Stomach (tissue), 4 donors: ENCODE data around the gene HPCAL4.

Experiments used
- CTCF ChIP-seq, 7 experiments: fragments of 450-650 bp in 4 of 7; fragments of 200-600 bp in 3 of 7; sonication (generic) in 3 of 7; IDR thresholded peaks; one replicate each; pipeline ENCODE4 v1.5.1; 2016 to 2019; ENCODE audit warnings: antibody characterized with exemption in 7 of 7, control low read depth in 2 of 7, mild to moderate bottlenecking in 1 of 7
- EP300 ChIP-seq: sonication (generic); formaldehyde crosslinking; IDR thresholded peaks from one replicate; pipeline ENCODE4 v1.6.1; 2017; ENCODE audit warnings: antibody characterized with exemption
- POLR2A ChIP-seq, 4 donors: fragments of 450-650 bp; IDR thresholded peaks; one replicate each; pipeline ENCODE4 v1.6.1; 2016; ENCODE audit warnings: antibody characterized with exemption in 4 of 4, control low read depth in 2 of 4, mild to moderate bottlenecking in 1 of 4, moderate library complexity in 1 of 4
- POLR2AphosphoS5 ChIP-seq, 3 donors: sonication (generic); formaldehyde crosslinking; IDR thresholded peaks; one replicate each; pipeline ENCODE4 v1.6.1; 2016; ENCODE audit warnings: antibody characterized with exemption in 3 of 3

- no peak for TF ChIP-seq CTCF (IDR thresholded peaks at IDR 0.05)
- no peak for TF ChIP-seq EP300
- TF ChIP-seq POLR2AphosphoS5 (IDR thresholded peaks at IDR 0.05) = no peak
- TF ChIP-seq POLR2A (IDR thresholded peaks at IDR 0.05) = no peak
Measured at GRCh38 chr1:39727932-39728317, 36.7 kb upstream of the HPCAL4 start.
